ENCODE results near the gene SPTB. TPM values are rescaled to one million over a fixed set of nuclear protein-coding genes. Genes with fewer than 3 reads are reported as not detected.

SPTB gene
- total and polyA plus RNA-seq, 3 donors from 2014 or later, result 3.3 to 6.6 (median 5.6) TPM

DNA sequence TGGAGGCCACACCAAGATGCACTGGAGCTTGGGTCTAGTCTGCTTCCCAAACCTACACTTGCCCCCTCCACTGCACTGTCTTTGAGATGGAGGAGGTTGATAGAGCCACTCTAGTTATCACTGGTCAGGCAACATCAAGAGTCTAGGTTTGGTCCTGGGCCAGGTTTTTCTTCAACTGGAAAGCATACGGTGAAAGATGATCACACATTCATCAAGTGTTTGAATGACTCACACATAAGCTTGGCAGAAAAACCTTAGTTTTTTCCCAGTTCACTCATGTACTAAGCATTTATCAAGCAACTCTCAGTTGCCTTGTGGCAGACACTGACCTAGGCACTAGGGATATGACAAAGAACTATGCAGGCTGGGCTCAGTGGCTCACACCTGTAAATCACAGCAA is 91.0 kb downstream of the SPTB start:
- intact Hi-C loops (cut with DNase I; ENCODE audit: low total_unique reads), result no loop called here
- Histone ChIP-seq H3K27ac (no peak overlapping the region), H3K4me1 (no peaks in the 10 kb centered on the region), H3K36me3 (ENCODE audit: low read depth, missing control alignments) (no peaks in the 10 kb centered on the region), H3K9me3 (no peaks in the 10 kb centered on the region), H3K27me3 (no peaks in the 10 kb centered on the region), H3K4me3 (no peak overlapping the region)
- DNase-seq, result no peak
- TF ChIP-seq POLR2A (IDR thresholded peaks at IDR 0.05) (no peak), CTCF (IDR thresholded peaks at IDR 0.05) (no peak)
- 50 to 53% methylated on average over 1 of the region's 1 CpG for WGBS, 2 donors

- H3K9me3 ChIP-seq, result no peaks in the 10 kb centered on the region
- 90 to 96% methylated on average over 6 of the region's 6 CpGs for WGBS, 2 donors
- intact Hi-C loops (cut with DNase I; ENCODE audit: low total_unique reads), result no loop called here
- H3K27ac ChIP-seq, result no peak overlapping the region
- TF ChIP-seq CTCF (IDR thresholded peaks at IDR 0.05) (no peak), POLR2A (IDR thresholded peaks at IDR 0.05) (no peak)
- DNase-seq, result no peak
- H3K4me1 ChIP-seq, result no peaks in the 10 kb centered on the region
- no peaks in the 10 kb centered on the region for H3K36me3 ChIP-seq (ENCODE audit: low read depth, missing control alignments)
- no peak overlapping the region for H3K4me3 ChIP-seq
- no peaks in the 10 kb centered on the region for H3K27me3 ChIP-seq
Observed at GRCh38 chr14:64787619-64788018, 92.1 kb downstream of the SPTB start.

DNA sequence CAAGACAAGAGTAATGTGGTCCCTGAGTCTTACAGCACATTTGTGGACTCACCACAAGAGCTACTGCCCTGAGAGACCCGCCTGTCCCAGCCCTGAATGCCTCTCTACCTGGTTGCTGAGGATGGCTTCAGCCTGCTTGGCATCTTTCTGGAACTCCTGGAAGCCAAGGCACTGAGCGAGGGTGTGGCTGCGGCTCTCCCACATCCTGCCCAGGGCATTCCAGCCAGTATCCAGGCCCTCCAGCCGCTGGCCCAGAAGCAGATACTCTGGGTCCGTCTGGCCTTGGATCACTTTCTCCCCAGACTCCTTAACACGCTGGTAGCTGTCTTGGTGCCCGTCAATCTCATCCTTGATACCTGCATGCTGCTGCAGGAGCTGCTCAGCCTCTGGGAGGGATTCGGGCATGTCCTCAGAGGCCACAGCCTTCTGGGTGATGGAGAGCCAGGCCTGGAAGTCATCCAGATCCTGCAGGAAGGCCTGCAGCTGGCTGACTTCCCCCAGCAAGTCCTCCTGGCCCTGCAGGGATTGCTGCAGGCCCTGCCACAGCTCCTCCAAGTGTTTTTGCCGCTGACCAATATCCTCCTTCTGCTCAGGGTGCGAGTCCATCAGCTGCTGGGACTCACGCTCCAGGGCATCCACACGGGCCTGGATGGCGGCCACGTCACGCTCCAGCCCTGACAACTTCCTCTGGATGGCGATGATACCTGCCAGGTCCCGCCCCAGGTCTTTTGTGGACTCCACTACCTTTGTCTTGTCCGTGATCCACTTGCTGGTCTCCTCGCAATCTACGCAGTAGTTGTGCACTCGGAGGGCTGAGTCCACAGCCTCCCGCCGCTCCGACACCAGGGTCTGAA is 93.2 kb downstream of the SPTB start:
- DNase-seq, result no peak
- H3K36me3 ChIP-seq (ENCODE audit: low read depth, missing control alignments), result no peaks in the 10 kb centered on the region
- WGBS, 2 donors, result 90 to 91% methylated on average over 13 to 24 of the region's 24 CpGs

DNA sequence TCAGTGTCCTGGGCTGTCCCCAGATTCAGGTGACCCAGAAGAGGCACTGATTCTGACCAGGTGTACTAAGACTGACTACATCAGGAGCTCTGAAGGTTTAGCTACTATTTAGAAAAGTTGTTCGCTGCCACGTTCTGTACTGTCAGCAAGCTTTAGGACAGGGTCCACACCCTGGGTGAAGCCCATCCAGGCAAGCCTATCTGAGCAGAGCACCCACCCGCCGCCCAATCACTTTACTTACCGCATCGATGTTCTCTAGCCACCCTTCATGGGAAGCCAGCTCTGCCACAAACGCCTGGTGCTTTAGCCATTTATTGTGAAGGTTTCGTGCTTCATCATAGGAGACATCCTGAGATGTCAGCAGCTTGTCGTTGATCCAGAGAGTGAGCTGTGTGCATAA is 95.7 kb downstream of the SPTB start:
- TF ChIP-seq POLR2A (IDR thresholded peaks at IDR 0.05) (no peak), CTCF (IDR thresholded peaks at IDR 0.05) (no peak)
- Histone ChIP-seq H3K27ac (no peak overlapping the region), H3K4me3 (no peak overlapping the region), H3K4me1 (no peaks in the 10 kb centered on the region), H3K27me3 (no peaks in the 10 kb centered on the region), H3K36me3 (ENCODE audit: low read depth, missing control alignments) (no peaks in the 10 kb centered on the region), H3K9me3 (no peaks in the 10 kb centered on the region)
- 97% methylated on average over 9 of the region's 9 CpGs for WGBS, 2 donors
- DNase-seq, result no peak
- intact Hi-C loops (cut with DNase I; ENCODE audit: low total_unique reads), result no loop called here

More for the DNA sequence above, 93.2 kb downstream of the SPTB start:
- TF ChIP-seq CTCF (IDR thresholded peaks at IDR 0.05) (no peak), POLR2A (IDR thresholded peaks at IDR 0.05) (no peak)
- no peaks in the 10 kb centered on the region for H3K9me3 ChIP-seq
- no peaks in the 10 kb centered on the region for H3K27me3 ChIP-seq
- H3K4me3 ChIP-seq, result no peak overlapping the region
- no peaks in the 10 kb centered on the region for H3K4me1 ChIP-seq
- H3K27ac ChIP-seq, result no peak overlapping the region
- intact Hi-C loops (cut with DNase I; ENCODE audit: low total_unique reads), result no loop called here

DNA sequence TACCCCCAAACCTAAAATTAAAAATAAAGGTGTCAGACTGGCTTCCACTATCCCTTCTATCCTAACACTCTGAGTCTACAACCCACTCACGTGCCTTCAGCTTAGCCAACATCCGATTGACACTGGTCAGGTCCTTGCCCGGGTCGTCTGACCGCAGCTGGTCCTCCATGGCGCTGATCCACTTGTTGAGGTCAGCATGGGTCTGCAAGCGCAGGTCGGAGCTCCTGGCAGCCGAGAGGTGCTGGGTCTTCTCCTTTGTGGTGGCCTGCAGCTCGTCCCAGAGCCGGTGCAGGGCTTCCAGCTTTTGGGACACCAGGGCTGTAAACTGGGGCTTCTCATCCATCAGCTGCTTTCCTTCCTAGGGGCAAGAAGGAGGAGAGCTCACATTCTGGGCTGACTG is 97.5 kb downstream of the SPTB start:
- no peak overlapping the region for H3K27ac ChIP-seq
- intact Hi-C loops (cut with DNase I; ENCODE audit: low total_unique reads), result no loop called here
- no peaks in the 10 kb centered on the region for H3K4me1 ChIP-seq
- H3K27me3 ChIP-seq, result no peaks in the 10 kb centered on the region
- no peak for DNase-seq
- TF ChIP-seq CTCF (IDR thresholded peaks at IDR 0.05), result no peak
- TF ChIP-seq POLR2A (IDR thresholded peaks at IDR 0.05), result no peak
- H3K9me3 ChIP-seq, result no peaks in the 10 kb centered on the region
- no peaks in the 10 kb centered on the region for H3K36me3 ChIP-seq (ENCODE audit: low read depth, missing control alignments)
- WGBS, 2 donors, result 80 to 94% methylated on average over 1 to 11 of the region's 11 CpGs
- H3K4me3 ChIP-seq, result no peak overlapping the region
